Measurements from ENCODE around the gene CTBS. TPM values are rescaled to one million over a fixed set of nuclear protein-coding genes. Genes with fewer than 3 reads are reported as not detected.

CTBS gene, protein sequence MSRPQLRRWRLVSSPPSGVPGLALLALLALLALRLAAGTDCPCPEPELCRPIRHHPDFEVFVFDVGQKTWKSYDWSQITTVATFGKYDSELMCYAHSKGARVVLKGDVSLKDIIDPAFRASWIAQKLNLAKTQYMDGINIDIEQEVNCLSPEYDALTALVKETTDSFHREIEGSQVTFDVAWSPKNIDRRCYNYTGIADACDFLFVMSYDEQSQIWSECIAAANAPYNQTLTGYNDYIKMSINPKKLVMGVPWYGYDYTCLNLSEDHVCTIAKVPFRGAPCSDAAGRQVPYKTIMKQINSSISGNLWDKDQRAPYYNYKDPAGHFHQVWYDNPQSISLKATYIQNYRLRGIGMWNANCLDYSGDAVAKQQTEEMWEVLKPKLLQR
- total RNA-seq = 4.5 TPM
- polyA plus RNA-seq (ENCODE audit: insufficient read depth in 1 of 8, insufficient read length in 8 of 8, low replicate concordance in 1 of 8) = 1 to 10 TPM; 5.3 to 9.0 (median 6.3) TPM
- long read RNA-seq, donor 1 = 0 reads
- long read RNA-seq, donor 2, full-length matches to known transcripts = 2 of 2 reads
- long read RNA-seq, donor 2, partial matches to known transcripts = 0 of 2 reads
- long read RNA-seq, donor 2, other reads (novel, unspliced or antisense) = 0 of 2 reads
- long read RNA-seq, donor 3, partial matches to known transcripts = 0 of 1 reads
- long read RNA-seq, donor 3, other reads (novel, unspliced or antisense) = 0 of 1 reads
- long read RNA-seq, donor 4, full-length matches to known transcripts = 2 of 2 reads
- long read RNA-seq, donor 4, partial matches to known transcripts = 0 of 2 reads
- long read RNA-seq, donor 4, other reads (novel, unspliced or antisense) = 0 of 2 reads
- long read RNA-seq, donor 5, full-length matches to known transcripts = 3 of 3 reads
- long read RNA-seq, donor 5, partial matches to known transcripts = 0 of 3 reads
- long read RNA-seq, donor 5, other reads (novel, unspliced or antisense) = 0 of 3 reads
- long read RNA-seq, donor 6 = 0 reads
- long read RNA-seq, donor 7, full-length matches to known transcripts = 5 of 5 reads
- long read RNA-seq, donor 7, partial matches to known transcripts = 0 of 5 reads
- long read RNA-seq, donor 7, other reads (novel, unspliced or antisense) = 0 of 5 reads
- long read RNA-seq, donor 8, full-length matches to known transcripts = 3 of 3 reads
- long read RNA-seq, donor 8, partial matches to known transcripts = 0 of 3 reads
- long read RNA-seq, donor 8, other reads (novel, unspliced or antisense) = 0 of 3 reads
- long read RNA-seq, donor 9 = 0 reads
- long read RNA-seq, donor 10, full-length matches to known transcripts = 2 of 2 reads
- long read RNA-seq, donor 10, partial matches to known transcripts = 0 of 2 reads
- long read RNA-seq, donor 10, other reads (novel, unspliced or antisense) = 0 of 2 reads
- long read RNA-seq, donor 11, full-length matches to known transcripts = 3 of 3 reads
- long read RNA-seq, donor 11, partial matches to known transcripts = 0 of 3 reads
- long read RNA-seq, donor 11, other reads (novel, unspliced or antisense) = 0 of 3 reads

GRCh38 chr1:84573967-84574842 lies at the start of gene CTBS:
Gene CTBS, minus strand, starts transcription at chr1:84574440. Its CDS starts 25 bp downstream, at chr1:84574415.
- peaks cover 2% of the 10 kb centered on the region for H3K27me3 ChIP-seq (ENCODE audit: control insufficient read depth, insufficient read depth, low read length)
- H3K9me3 ChIP-seq (replicated peaks; ENCODE audit: control insufficient read depth, low read depth, low read length) = no peaks in the 10 kb centered on the region
- WGBS (ENCODE audit: insufficient coverage) = under 1% methylated on average over 30 of the region's 67 CpGs
- peak; percentile 93 for DNase-seq
- H3K4me3 ChIP-seq (ENCODE audit: low read length) = peak within 1 kb of the TSS; percentile 55
- H3K27ac ChIP-seq (ENCODE audit: low read length) = peak within 1 kb of the TSS; percentile 88
- H3K36me3 ChIP-seq (ENCODE audit: control insufficient read depth, insufficient read depth, low read length) = peaks cover 3% of the 10 kb centered on the region
- H3K4me1 ChIP-seq (ENCODE audit: control insufficient read depth, insufficient read depth, low read length) = no peaks in the 10 kb centered on the region

DNA sequence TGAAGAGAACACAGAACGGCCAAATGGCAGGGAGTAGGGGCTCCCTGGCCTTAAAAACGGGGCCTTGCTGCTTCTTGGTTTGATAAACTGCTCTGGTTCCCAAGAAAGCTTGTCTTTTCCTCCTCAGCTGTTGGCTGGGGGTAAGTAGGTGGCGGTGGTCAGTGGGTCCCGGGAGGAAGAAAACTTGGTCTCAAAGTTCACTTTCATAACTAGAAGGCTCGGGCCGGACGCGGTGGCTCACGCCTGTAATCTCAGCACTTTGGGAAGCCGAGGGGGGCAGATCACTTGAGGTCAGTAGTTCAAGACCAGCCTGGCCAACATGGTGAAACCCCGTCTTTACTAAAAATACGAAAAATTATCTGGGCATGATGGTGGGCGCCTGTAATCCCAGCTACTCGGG lies 47.3 kb upstream of the CTBS start:
- 83% methylated on average over 14 of the region's 14 CpGs for WGBS (ENCODE audit: insufficient coverage)
- H3K27ac ChIP-seq (ENCODE audit: low read length) = no peak overlapping the region
- no peak for DNase-seq
- no peaks in the 10 kb centered on the region for H3K9me3 ChIP-seq (replicated peaks; ENCODE audit: control insufficient read depth, low read depth, low read length)
- no peak overlapping the region for H3K4me3 ChIP-seq (ENCODE audit: low read length)
- H3K27me3 ChIP-seq (ENCODE audit: control insufficient read depth, insufficient read depth, low read length) = peaks cover 5% of the 10 kb centered on the region
- H3K36me3 ChIP-seq (ENCODE audit: control insufficient read depth, insufficient read depth, low read length) = no peaks in the 10 kb centered on the region
- H3K4me1 ChIP-seq (ENCODE audit: control insufficient read depth, insufficient read depth, low read length) = peaks cover 3% of the 10 kb centered on the region

DNA sequence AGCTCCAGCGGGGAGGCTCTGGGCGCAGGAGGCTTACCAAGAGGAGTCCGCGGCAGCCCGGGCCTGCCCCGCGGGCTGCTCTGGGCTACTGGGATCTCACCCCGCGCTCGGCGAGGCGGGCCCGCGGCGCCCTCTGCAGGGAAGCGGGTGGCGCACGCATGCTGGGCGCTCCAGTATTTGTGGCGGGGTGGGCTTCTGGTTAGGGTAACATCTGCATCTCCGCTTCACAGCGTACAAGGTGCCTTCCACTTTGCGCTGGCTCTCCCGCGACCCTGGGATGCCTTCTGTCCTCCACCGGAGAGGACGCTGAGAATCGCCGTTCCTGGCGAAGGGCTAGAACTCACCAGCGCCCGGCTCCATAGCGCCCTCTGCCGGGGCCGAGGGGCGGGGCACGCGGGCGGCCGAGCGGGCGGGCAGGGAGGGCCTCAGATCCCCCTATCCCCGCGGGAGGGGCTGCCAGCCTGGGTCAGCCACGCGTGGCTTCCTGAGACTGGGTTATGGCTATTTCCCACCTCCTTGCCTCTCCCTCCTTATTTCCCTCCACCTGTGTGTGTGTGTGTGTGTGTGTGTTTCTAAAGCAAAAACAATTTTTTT lies 46.6 kb upstream of the CTBS start:
- Histone ChIP-seq H3K4me3 (ENCODE audit: low read length) (peak overlapping the region; percentile 61), H3K9me3 (replicated peaks; ENCODE audit: control insufficient read depth, low read depth, low read length) (no peaks in the 10 kb centered on the region), H3K27ac (ENCODE audit: low read length) (no peak overlapping the region), H3K36me3 (ENCODE audit: control insufficient read depth, insufficient read depth, low read length) (no peaks in the 10 kb centered on the region), H3K27me3 (ENCODE audit: control insufficient read depth, insufficient read depth, low read length) (peaks cover 5% of the 10 kb centered on the region), H3K4me1 (ENCODE audit: control insufficient read depth, insufficient read depth, low read length) (peaks cover 3% of the 10 kb centered on the region)
- DNase-seq = peak; percentile 78
- 2% methylated on average over 31 of the region's 46 CpGs for WGBS (ENCODE audit: insufficient coverage)

- no peak overlapping the region for H3K27ac ChIP-seq (ENCODE audit: low read length)
- H3K4me1 ChIP-seq (ENCODE audit: control insufficient read depth, insufficient read depth, low read length) = peaks cover 3% of the 10 kb centered on the region
- H3K36me3 ChIP-seq (ENCODE audit: control insufficient read depth, insufficient read depth, low read length) = no peaks in the 10 kb centered on the region
- H3K27me3 ChIP-seq (ENCODE audit: control insufficient read depth, insufficient read depth, low read length) = peaks cover 2% of the 10 kb centered on the region
- 90% methylated on average over 2 of the region's 9 CpGs for WGBS (ENCODE audit: insufficient coverage)
- DNase-seq = no peak
- no peak overlapping the region for H3K4me3 ChIP-seq (ENCODE audit: low read length)
- no peaks in the 10 kb centered on the region for H3K9me3 ChIP-seq (replicated peaks; ENCODE audit: control insufficient read depth, low read depth, low read length)
Measured at GRCh38 chr1:84619383-84620102, 45.3 kb upstream of the CTBS start.

GRCh38 chr1:84617349-84617748 lies 43.1 kb upstream of the CTBS start:
- Histone ChIP-seq H3K27me3 (ENCODE audit: control insufficient read depth, insufficient read depth, low read length) (peaks cover 2% of the 10 kb centered on the region), H3K36me3 (ENCODE audit: control insufficient read depth, insufficient read depth, low read length) (no peaks in the 10 kb centered on the region), H3K9me3 (replicated peaks; ENCODE audit: control insufficient read depth, low read depth, low read length) (peaks cover 8% of the 10 kb centered on the region), H3K27ac (ENCODE audit: low read length) (no peak overlapping the region), H3K4me1 (ENCODE audit: control insufficient read depth, insufficient read depth, low read length) (peaks cover 3% of the 10 kb centered on the region), H3K4me3 (ENCODE audit: low read length) (no peak overlapping the region)
- no peak for DNase-seq
- no CpG with 5 or more reads among the region's 2 CpGs for WGBS (ENCODE audit: insufficient coverage)

DNA sequence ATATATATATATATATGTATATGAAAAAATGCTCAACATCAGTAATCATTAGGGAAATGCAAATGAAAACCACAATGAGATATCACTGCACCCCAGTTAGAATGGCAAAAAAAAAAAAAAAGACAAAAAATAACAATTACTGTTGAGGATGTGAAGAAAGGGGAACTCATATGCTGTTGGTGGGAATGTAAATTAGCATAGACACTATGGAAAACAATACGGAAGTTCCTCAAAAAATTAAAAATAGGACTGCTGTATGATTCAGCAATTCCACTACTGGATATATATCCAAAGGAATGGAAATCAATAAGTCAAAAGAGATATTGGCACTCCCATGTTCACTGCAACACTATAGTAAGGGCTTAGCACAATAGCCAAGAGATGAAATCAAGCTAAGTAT lies 41.5 kb upstream of the CTBS start:
- peak; percentile 6 for DNase-seq
- H3K4me3 ChIP-seq (ENCODE audit: low read length) = no peak overlapping the region
- H3K27ac ChIP-seq (ENCODE audit: low read length) = no peak overlapping the region
- H3K9me3 ChIP-seq (replicated peaks; ENCODE audit: control insufficient read depth, low read depth, low read length) = peaks cover 8% of the 10 kb centered on the region
- no peaks in the 10 kb centered on the region for H3K36me3 ChIP-seq (ENCODE audit: control insufficient read depth, insufficient read depth, low read length)
- WGBS (ENCODE audit: insufficient coverage) = no CpG with 5 or more reads among the region's 1 CpG
- H3K27me3 ChIP-seq (ENCODE audit: control insufficient read depth, insufficient read depth, low read length) = no peaks in the 10 kb centered on the region
- H3K4me1 ChIP-seq (ENCODE audit: control insufficient read depth, insufficient read depth, low read length) = peaks cover 3% of the 10 kb centered on the region

DNA sequence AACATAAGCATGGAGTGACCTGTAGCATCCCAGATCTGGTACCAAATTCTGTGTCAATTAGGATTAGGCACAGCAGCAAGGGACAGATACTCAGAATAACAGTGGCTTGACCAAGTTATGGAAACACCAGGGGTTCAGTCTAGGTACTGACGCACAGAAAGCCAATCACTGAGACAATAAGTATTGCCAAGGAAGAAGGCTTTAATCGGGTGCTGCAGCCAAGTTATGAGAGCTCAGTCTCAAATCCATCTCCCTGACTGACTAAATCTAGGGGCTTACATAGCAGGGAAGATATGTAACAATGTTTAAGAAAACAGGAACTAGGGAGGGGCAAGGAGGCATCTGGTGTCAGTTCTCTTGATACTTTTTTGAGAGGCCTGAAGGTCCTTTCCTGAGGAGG lies 39.6 kb upstream of the CTBS start:
- no peak overlapping the region for H3K4me3 ChIP-seq (ENCODE audit: low read length)
- 88% methylated on average over 1 of the region's 2 CpGs for WGBS (ENCODE audit: insufficient coverage)
- H3K27me3 ChIP-seq (ENCODE audit: control insufficient read depth, insufficient read depth, low read length) = no peaks in the 10 kb centered on the region
- peaks cover 8% of the 10 kb centered on the region for H3K9me3 ChIP-seq (replicated peaks; ENCODE audit: control insufficient read depth, low read depth, low read length)
- H3K4me1 ChIP-seq (ENCODE audit: control insufficient read depth, insufficient read depth, low read length) = no peaks in the 10 kb centered on the region
- no peaks in the 10 kb centered on the region for H3K36me3 ChIP-seq (ENCODE audit: control insufficient read depth, insufficient read depth, low read length)
- H3K27ac ChIP-seq (ENCODE audit: low read length) = no peak overlapping the region
- DNase-seq = no peak

GRCh38 chr1:84613026-84613425 lies 38.8 kb upstream of the CTBS start:
- H3K27me3 ChIP-seq (ENCODE audit: control insufficient read depth, insufficient read depth, low read length) = no peaks in the 10 kb centered on the region
- DNase-seq = no peak
- H3K4me3 ChIP-seq (ENCODE audit: low read length) = no peak overlapping the region
- H3K27ac ChIP-seq (ENCODE audit: low read length) = no peak overlapping the region
- H3K9me3 ChIP-seq (replicated peaks; ENCODE audit: control insufficient read depth, low read depth, low read length) = peaks cover 8% of the 10 kb centered on the region
- WGBS (ENCODE audit: insufficient coverage) = no CpG with 5 or more reads among the region's 2 CpGs
- no peaks in the 10 kb centered on the region for H3K36me3 ChIP-seq (ENCODE audit: control insufficient read depth, insufficient read depth, low read length)
- no peaks in the 10 kb centered on the region for H3K4me1 ChIP-seq (ENCODE audit: control insufficient read depth, insufficient read depth, low read length)

Measured in muscle of leg (tissue), 16 donors.